ENCODE data around the gene SSR4. TPM values are rescaled to one million over a fixed set of nuclear protein-coding genes. Genes with fewer than 3 reads are reported as not detected.
A peak's percentile ranks its signal among the peaks of the same experiment; 100 is the strongest.

Gene SSR4
- total RNA-seq, 1 experiment from 2014 or later = 203 TPM

DNA sequence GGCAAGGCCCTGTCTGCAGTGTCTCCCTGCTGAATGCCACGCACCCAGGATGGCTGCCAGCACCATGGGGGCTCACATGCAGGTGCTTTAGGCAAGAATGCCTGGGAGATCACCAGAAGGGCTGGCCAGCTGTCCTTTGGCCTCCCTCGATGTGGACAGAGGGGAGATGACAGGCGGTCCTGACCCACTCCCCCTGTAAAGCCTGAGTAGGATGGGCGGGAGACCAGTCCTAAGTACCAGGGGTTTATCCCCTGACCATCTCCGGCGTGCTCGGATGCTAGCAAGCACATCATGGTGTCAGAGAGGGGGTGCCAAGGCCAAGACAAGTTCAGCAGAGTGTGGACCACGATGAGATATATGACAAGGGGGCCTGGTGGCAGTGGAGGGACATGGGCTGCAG lies 30.6 kb downstream of the SSR4 start (continued):
- TF ChIP-seq, protein P1, sequence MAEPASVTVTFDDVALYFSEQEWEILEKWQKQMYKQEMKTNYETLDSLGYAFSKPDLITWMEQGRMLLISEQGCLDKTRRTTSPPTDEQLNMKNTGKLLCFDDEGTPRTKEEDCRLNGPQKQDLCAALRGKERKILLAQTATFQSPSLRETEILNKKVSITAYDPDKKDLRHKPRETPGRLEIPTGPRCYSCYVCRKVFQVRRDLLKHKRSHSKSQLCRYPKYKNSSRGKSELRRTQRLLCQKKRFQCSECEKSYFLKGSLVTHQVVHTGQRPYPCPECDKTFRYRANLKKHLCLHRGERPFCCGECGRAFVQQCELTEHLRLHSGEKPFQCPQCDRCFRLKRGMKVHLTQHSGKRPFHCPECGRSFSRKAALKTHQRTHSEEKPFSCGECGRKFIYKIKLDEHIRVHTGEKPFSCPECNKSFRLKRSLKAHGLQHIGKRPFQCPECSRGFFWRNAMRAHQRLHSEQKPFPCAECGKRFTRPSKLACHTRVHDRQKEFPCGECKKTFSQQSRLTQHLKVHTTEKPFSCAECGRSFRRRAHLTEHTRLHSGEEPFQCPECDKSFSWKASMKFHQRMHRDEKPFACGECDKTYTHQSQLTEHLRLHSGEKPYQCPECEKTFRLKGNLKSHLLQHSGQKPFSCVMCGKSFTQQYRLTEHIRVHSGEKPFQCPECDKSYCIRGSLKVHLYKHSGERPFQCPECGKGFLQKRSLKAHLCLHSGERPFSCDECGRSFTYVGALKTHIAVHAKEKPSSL (CRISPR knock-in tag; conservative IDR thresholded peaks at IDR 0.05) = no peak
- TF ChIP-seq ZNF219 (CRISPR knock-in tag; IDR thresholded peaks at IDR 0.05; ENCODE audit: borderline replicate concordance) (no peak), ZNF396 (CRISPR knock-in tag; IDR thresholded peaks at IDR 0.05; ENCODE audit: borderline replicate concordance) (no peak), TP53 (CRISPR knock-in tag; IDR thresholded peaks at IDR 0.05) (no peak), GABPB1 (CRISPR knock-in tag; IDR thresholded peaks at IDR 0.05) (no peak), JUN (CRISPR knock-in tag; IDR thresholded peaks at IDR 0.05) (no peak)
- TF ChIP-seq, protein P2, sequence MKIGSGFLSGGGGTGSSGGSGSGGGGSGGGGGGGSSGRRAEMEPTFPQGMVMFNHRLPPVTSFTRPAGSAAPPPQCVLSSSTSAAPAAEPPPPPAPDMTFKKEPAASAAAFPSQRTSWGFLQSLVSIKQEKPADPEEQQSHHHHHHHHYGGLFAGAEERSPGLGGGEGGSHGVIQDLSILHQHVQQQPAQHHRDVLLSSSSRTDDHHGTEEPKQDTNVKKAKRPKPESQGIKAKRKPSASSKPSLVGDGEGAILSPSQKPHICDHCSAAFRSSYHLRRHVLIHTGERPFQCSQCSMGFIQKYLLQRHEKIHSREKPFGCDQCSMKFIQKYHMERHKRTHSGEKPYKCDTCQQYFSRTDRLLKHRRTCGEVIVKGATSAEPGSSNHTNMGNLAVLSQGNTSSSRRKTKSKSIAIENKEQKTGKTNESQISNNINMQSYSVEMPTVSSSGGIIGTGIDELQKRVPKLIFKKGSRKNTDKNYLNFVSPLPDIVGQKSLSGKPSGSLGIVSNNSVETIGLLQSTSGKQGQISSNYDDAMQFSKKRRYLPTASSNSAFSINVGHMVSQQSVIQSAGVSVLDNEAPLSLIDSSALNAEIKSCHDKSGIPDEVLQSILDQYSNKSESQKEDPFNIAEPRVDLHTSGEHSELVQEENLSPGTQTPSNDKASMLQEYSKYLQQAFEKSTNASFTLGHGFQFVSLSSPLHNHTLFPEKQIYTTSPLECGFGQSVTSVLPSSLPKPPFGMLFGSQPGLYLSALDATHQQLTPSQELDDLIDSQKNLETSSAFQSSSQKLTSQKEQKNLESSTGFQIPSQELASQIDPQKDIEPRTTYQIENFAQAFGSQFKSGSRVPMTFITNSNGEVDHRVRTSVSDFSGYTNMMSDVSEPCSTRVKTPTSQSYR (CRISPR knock-in tag; IDR thresholded peaks at IDR 0.05) = no peak
- TF ChIP-seq, protein P3, sequence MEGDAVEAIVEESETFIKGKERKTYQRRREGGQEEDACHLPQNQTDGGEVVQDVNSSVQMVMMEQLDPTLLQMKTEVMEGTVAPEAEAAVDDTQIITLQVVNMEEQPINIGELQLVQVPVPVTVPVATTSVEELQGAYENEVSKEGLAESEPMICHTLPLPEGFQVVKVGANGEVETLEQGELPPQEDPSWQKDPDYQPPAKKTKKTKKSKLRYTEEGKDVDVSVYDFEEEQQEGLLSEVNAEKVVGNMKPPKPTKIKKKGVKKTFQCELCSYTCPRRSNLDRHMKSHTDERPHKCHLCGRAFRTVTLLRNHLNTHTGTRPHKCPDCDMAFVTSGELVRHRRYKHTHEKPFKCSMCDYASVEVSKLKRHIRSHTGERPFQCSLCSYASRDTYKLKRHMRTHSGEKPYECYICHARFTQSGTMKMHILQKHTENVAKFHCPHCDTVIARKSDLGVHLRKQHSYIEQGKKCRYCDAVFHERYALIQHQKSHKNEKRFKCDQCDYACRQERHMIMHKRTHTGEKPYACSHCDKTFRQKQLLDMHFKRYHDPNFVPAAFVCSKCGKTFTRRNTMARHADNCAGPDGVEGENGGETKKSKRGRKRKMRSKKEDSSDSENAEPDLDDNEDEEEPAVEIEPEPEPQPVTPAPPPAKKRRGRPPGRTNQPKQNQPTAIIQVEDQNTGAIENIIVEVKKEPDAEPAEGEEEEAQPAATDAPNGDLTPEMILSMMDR (IDR thresholded peaks at IDR 0.05) = no peak

DNA sequence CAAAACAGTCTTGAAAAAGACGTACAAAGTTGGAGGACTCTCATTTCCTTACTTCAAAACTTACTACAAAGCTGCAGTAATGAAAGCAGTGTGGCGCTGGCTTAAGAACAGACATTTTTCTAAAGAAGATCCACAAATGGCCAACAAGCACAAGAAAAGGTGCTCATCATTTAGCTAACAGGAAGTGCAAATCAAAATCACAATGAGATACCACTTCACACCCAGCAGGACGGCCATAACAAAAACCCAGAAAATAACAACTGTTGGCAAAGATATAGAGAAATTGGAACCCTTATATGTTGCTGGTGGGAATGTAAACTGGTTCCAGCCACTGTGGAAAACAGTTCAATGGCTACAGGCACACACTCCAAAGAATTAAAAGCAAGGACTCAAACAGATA lies 32.5 kb downstream of the SSR4 start:
- Mint-ChIP-seq H3K4me3 (peak overlapping the region; percentile 75), H3K9me3 (no peaks in the 10 kb centered on the region), H3K36me3 (peaks cover 9% of the 10 kb centered on the region; the same call in 1 of the 2 replicates), H3K27ac (peak overlapping the region; percentile 93), H3K4me1 (peaks cover 59% of the 10 kb centered on the region), H3K27me3 (ENCODE audit: low read depth) (0 out of 2 replicates have a peak, but pooled peaks cover under 1% of the 10 kb centered on the region)
- ATAC-seq (no peak), DNase-seq (ENCODE audit: low spot score) (no peak)
- POLR2A ChIA-PET = no interaction called here
- CTCF ChIA-PET = no interaction called here
- no peak for TF ChIP-seq JAZF1 (CRISPR knock-in tag; IDR thresholded peaks at IDR 0.05)
- TF ChIP-seq, protein P4, sequence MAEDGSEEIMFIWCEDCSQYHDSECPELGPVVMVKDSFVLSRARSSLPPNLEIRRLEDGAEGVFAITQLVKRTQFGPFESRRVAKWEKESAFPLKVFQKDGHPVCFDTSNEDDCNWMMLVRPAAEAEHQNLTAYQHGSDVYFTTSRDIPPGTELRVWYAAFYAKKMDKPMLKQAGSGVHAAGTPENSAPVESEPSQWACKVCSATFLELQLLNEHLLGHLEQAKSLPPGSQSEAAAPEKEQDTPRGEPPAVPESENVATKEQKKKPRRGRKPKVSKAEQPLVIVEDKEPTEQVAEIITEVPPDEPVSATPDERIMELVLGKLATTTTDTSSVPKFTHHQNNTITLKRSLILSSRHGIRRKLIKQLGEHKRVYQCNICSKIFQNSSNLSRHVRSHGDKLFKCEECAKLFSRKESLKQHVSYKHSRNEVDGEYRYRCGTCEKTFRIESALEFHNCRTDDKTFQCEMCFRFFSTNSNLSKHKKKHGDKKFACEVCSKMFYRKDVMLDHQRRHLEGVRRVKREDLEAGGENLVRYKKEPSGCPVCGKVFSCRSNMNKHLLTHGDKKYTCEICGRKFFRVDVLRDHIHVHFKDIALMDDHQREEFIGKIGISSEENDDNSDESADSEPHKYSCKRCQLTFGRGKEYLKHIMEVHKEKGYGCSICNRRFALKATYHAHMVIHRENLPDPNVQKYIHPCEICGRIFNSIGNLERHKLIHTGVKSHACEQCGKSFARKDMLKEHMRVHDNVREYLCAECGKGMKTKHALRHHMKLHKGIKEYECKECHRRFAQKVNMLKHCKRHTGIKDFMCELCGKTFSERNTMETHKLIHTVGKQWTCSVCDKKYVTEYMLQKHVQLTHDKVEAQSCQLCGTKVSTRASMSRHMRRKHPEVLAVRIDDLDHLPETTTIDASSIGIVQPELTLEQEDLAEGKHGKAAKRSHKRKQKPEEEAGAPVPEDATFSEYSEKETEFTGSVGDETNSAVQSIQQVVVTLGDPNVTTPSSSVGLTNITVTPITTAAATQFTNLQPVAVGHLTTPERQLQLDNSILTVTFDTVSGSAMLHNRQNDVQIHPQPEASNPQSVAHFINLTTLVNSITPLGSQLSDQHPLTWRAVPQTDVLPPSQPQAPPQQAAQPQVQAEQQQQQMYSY (CRISPR knock-in tag; IDR thresholded peaks at IDR 0.05) = no peak
- TF ChIP-seq, protein P5, sequence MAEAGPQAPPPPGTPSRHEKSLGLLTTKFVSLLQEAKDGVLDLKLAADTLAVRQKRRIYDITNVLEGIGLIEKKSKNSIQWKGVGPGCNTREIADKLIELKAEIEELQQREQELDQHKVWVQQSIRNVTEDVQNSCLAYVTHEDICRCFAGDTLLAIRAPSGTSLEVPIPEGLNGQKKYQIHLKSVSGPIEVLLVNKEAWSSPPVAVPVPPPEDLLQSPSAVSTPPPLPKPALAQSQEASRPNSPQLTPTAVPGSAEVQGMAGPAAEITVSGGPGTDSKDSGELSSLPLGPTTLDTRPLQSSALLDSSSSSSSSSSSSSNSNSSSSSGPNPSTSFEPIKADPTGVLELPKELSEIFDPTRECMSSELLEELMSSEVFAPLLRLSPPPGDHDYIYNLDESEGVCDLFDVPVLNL (CRISPR knock-in tag; IDR thresholded peaks at IDR 0.05; ENCODE audit: borderline replicate concordance, low read depth) = no peak
- TF ChIP-seq SOX15 (CRISPR knock-in tag; IDR thresholded peaks at IDR 0.05) = no peak
- TF ChIP-seq, protein P6, sequence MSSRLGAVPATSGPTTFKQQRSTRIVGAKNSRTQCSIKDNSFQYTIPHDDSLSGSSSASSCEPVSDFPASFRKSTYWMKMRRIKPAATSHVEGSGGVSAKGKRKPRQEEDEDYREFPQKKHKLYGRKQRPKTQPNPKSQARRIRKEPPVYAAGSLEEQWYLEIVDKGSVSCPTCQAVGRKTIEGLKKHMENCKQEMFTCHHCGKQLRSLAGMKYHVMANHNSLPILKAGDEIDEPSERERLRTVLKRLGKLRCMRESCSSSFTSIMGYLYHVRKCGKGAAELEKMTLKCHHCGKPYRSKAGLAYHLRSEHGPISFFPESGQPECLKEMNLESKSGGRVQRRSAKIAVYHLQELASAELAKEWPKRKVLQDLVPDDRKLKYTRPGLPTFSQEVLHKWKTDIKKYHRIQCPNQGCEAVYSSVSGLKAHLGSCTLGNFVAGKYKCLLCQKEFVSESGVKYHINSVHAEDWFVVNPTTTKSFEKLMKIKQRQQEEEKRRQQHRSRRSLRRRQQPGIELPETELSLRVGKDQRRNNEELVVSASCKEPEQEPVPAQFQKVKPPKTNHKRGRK (CRISPR knock-in tag; IDR thresholded peaks at IDR 0.05; ENCODE audit: borderline replicate concordance) = no peak
- TF ChIP-seq, protein P7, sequence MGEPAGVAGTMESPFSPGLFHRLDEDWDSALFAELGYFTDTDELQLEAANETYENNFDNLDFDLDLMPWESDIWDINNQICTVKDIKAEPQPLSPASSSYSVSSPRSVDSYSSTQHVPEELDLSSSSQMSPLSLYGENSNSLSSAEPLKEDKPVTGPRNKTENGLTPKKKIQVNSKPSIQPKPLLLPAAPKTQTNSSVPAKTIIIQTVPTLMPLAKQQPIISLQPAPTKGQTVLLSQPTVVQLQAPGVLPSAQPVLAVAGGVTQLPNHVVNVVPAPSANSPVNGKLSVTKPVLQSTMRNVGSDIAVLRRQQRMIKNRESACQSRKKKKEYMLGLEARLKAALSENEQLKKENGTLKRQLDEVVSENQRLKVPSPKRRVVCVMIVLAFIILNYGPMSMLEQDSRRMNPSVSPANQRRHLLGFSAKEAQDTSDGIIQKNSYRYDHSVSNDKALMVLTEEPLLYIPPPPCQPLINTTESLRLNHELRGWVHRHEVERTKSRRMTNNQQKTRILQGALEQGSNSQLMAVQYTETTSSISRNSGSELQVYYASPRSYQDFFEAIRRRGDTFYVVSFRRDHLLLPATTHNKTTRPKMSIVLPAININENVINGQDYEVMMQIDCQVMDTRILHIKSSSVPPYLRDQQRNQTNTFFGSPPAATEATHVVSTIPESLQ (CRISPR knock-in tag; IDR thresholded peaks at IDR 0.05) = no peak
- TF ChIP-seq, protein P8, sequence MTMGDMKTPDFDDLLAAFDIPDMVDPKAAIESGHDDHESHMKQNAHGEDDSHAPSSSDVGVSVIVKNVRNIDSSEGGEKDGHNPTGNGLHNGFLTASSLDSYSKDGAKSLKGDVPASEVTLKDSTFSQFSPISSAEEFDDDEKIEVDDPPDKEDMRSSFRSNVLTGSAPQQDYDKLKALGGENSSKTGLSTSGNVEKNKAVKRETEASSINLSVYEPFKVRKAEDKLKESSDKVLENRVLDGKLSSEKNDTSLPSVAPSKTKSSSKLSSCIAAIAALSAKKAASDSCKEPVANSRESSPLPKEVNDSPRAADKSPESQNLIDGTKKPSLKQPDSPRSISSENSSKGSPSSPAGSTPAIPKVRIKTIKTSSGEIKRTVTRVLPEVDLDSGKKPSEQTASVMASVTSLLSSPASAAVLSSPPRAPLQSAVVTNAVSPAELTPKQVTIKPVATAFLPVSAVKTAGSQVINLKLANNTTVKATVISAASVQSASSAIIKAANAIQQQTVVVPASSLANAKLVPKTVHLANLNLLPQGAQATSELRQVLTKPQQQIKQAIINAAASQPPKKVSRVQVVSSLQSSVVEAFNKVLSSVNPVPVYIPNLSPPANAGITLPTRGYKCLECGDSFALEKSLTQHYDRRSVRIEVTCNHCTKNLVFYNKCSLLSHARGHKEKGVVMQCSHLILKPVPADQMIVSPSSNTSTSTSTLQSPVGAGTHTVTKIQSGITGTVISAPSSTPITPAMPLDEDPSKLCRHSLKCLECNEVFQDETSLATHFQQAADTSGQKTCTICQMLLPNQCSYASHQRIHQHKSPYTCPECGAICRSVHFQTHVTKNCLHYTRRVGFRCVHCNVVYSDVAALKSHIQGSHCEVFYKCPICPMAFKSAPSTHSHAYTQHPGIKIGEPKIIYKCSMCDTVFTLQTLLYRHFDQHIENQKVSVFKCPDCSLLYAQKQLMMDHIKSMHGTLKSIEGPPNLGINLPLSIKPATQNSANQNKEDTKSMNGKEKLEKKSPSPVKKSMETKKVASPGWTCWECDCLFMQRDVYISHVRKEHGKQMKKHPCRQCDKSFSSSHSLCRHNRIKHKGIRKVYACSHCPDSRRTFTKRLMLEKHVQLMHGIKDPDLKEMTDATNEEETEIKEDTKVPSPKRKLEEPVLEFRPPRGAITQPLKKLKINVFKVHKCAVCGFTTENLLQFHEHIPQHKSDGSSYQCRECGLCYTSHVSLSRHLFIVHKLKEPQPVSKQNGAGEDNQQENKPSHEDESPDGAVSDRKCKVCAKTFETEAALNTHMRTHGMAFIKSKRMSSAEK (CRISPR knock-in tag; IDR thresholded peaks at IDR 0.05; ENCODE audit: borderline replicate concordance) = no peak
- no peak for TF ChIP-seq FOXJ3 (CRISPR knock-in tag; IDR thresholded peaks at IDR 0.05; ENCODE audit: borderline replicate concordance)

Data from WTC11 (cell line).